GM12878 (cell line): ENCODE data around the gene SPG7. TPM values are rescaled to one million over a fixed set of nuclear protein-coding genes. Genes with fewer than 3 reads are reported as not detected.

ENCODE experiments used
- ATAC-seq: fragments of 200-7000 bp; cut with Tn5 transposase; 3 replicates; pipeline ENCODE4 v1.9.1; 2020; ENCODE audit warnings: mild to moderate bottlenecking, moderate library complexity
- BruUV-seq: library from RNA; stranded (reverse); fragments of 400-500 nt; replicated peaks from 2 replicates; lab custom pipeline; 2021; lab: Mats Ljungman, UMichigan
- CTCF ChIA-PET: fragments of 300-600 bp; sonication (Branson Sonifier 250); formaldehyde crosslinking; extraction: SDS; loops from one replicate; lab custom pipeline; 2021; ENCODE audit warnings: inconsistent platforms; lab: Yijun Ruan, JAX
- POLR2A ChIA-PET: fragments of 350-600 bp; formaldehyde crosslinking; extraction: SDS; loops from one replicate; lab custom pipeline; 2021; ENCODE audit warnings: inconsistent platforms; lab: Charles Lee
- RAD21 ChIA-PET: fragments of 300-600 bp; sonication (Branson Sonifier 250); formaldehyde crosslinking; loops from one replicate; lab custom pipeline; 2023; ENCODE audit warnings: antibody characterized with exemption; ENCODE audit not compliant: unreplicated experiment; lab: Charles Lee
- SMC1A ChIA-PET: fragments of 300-600 bp; sonication (Branson Sonifier 250); formaldehyde crosslinking; loops from one replicate; lab custom pipeline; 2023; ENCODE audit not compliant: unreplicated experiment, uncharacterized antibody; lab: Charles Lee
- DNase-seq: peaks from one replicate; pipeline ENCODE4 v3.0.0-alpha.2; 2011; ENCODE audit warnings: low read depth, low spot score
- FAIRE-seq: peaks from 3 replicates; lab custom pipeline; 2011; peaks lifted over from hg19 to GRCh38; lab: Jason Lieb, UNC
- H2AFZ ChIP-seq: 2 replicates; pipeline ENCODE4 v1.6.0; 2011; ENCODE audit warnings: low read depth, low read length, control low read depth; ENCODE audit not compliant: control insufficient read depth
- H3K27ac ChIP-seq: 2 replicates; pipeline ENCODE4 v1.5.1; 2011; ENCODE audit warnings: control low read depth; ENCODE audit not compliant: control insufficient read depth, insufficient read depth
- H3K27me3 ChIP-seq, 2 experiments: replicated peaks in 1 of 2; 2 replicates each; pipeline versions ENCODE4 v1.6.0 to v1.6.1; 2011; ENCODE audit warnings: low read length in 1 of 2; ENCODE audit not compliant: control insufficient read depth in 2 of 2, insufficient read depth in 2 of 2
- H3K36me3 ChIP-seq, 2 experiments: 2 replicates each; pipeline ENCODE4 v1.5.1; 2011; ENCODE audit warnings: low read length in 1 of 2; ENCODE audit not compliant: control insufficient read depth in 2 of 2, insufficient read depth in 2 of 2
- H3K4me1 ChIP-seq: 2 replicates; pipeline ENCODE4 v1.6.1; 2011; ENCODE audit warnings: mild to moderate bottlenecking, low read length, moderate library complexity, mixed read lengths; ENCODE audit not compliant: control insufficient read depth, insufficient read depth
- H3K4me2 ChIP-seq: 2 replicates; pipeline ENCODE4 v1.6.0; 2011; ENCODE audit warnings: control low read depth; ENCODE audit not compliant: control insufficient read depth, insufficient read depth
- H3K4me3 ChIP-seq: fragments of 200-600 bp; sonication (generic); 2 replicates; pipeline ENCODE4 v1.5.1; 2016
- H3K79me2 ChIP-seq: 2 replicates; pipeline ENCODE4 v1.6.0; 2011; ENCODE audit warnings: low read length; ENCODE audit not compliant: control insufficient read depth, insufficient read depth
- H3K9ac ChIP-seq: 2 replicates; pipeline ENCODE4 v1.8.0; 2011; ENCODE audit warnings: low read length, control low read depth, mixed read lengths; ENCODE audit not compliant: control insufficient read depth, insufficient read depth
- H3K9me3 ChIP-seq: replicated peaks from 3 replicates; pipeline ENCODE4 v1.5.1; 2011; ENCODE audit warnings: mild to moderate bottlenecking, low read length; ENCODE audit not compliant: control insufficient read depth, insufficient read depth
- H4K20me1 ChIP-seq: 2 replicates; pipeline ENCODE4 v1.6.0; 2011; ENCODE audit not compliant: control insufficient read depth, insufficient read depth
- BCL11A ChIP-seq: IDR thresholded peaks from 2 replicates; pipeline ENCODE4 v1.6.1; 2011; ENCODE audit warnings: low read depth, low read length
- CBFB ChIP-seq: IDR thresholded peaks from 2 replicates; pipeline ENCODE4 v1.6.1; 2016; ENCODE audit warnings: antibody characterized with exemption, low read depth
- IKZF1 ChIP-seq: fragments of 450-650 bp; conservative IDR thresholded peaks from 2 replicates; pipeline ENCODE4 v1.6.1; 2017; ENCODE audit warnings: antibody characterized with exemption, mild to moderate bottlenecking
- JUND ChIP-seq: IDR thresholded peaks from 2 replicates; pipeline ENCODE4 v1.6.1; 2012; ENCODE audit warnings: low read depth, mild to moderate bottlenecking, low read length, improper control_type of control experiment, moderate library complexity
- NRF1 ChIP-seq: conservative IDR thresholded peaks from 2 replicates; pipeline ENCODE4 v1.6.1; 2011; ENCODE audit warnings: mild to moderate bottlenecking, low read depth, low read length, improper control_type of control experiment
- PRDM15 ChIP-seq: fragments of 450-650 bp; formaldehyde crosslinking; IDR thresholded peaks from 2 replicates; pipeline ENCODE4 v1.4.0; 2020; ENCODE audit warnings: mild to moderate bottlenecking, moderate library complexity
- RBBP5 ChIP-seq: fragments of 200-600 bp; sonication (generic); conservative IDR thresholded peaks from 2 replicates; pipeline ENCODE4 v1.6.1; 2016
- SMAD1 ChIP-seq: fragments of 450-650 bp; IDR thresholded peaks from 2 replicates; pipeline ENCODE4 v1.6.1; 2018; ENCODE audit warnings: mild to moderate bottlenecking, low read depth; ENCODE audit not compliant: partially characterized antibody
- TAF1 ChIP-seq: IDR thresholded peaks from 2 replicates; pipeline ENCODE4 v1.6.1; 2011; ENCODE audit warnings: mild to moderate bottlenecking, low read depth, low read length, borderline replicate concordance
- WGBS: methylation state at CpG from one replicate; pipeline ENCODE4 v1.1.6; 2016; ENCODE audit warnings: low lambda C conversion rate; ENCODE audit not compliant: insufficient replicate concordance, insufficient coverage; ENCODE audit errors: missing lambda C conversion rate; 5-methylcytosine and 5-hydroxymethylcytosine counted together
- in situ Hi-C: fragments of 300-500 bp; cut with MboI; formaldehyde crosslinking; loops from 9 replicates; pipeline ENCODE4 v1.14.3; 2018; ENCODE audit warnings: mixed read lengths
- intact Hi-C: fragments of 100-400 bp; cut with micrococcal nuclease; formaldehyde crosslinking; loops from one replicate; pipeline ENCODE4 v1.14.2; 2022; ENCODE audit not compliant: unreplicated experiment
- polyA plus RNA-seq, 11 experiments: library from polyadenylated mRNA; depleted of rRNA in 4 of 11; unstranded in 6 of 11; stranded (reverse) in 5 of 11; fragments of >200 nt; fragmentation: Nextera tagmentation in 4 of 11; fragmentation: Illumina TruSeq in 1 of 11; extraction: Ambion mirVana in 4 of 11; extraction: Trizol in 1 of 11; gene quantifications; 1 replicate in 1 of 11; 2 replicates in 10 of 11; pipeline versions ENCODE4 v1.2.1 to v1.2.3, GENCODE V29; 2011 to 2016; ENCODE audit warnings: inconsistent platforms in 2 of 11, missing spikeins in 2 of 11, low read depth in 1 of 11
- total RNA-seq, 4 experiments: library from RNA; depleted of rRNA in 3 of 4; stranded (reverse); fragments of >200 nt in 3 of 4; fragmentation: Illumina TruSeq in 1 of 4; extraction: Trizol in 1 of 4; gene quantifications; 2 replicates each; pipeline versions ENCODE4 v1.2.1 to v1.2.3, GENCODE V29; 2013 to 2021
- TF ChIP-seq, protein P1 (sequence below): fragments of 450-650 bp; IDR thresholded peaks from 2 replicates; pipeline ENCODE4 v1.6.1; 2016; ENCODE audit warnings: mild to moderate bottlenecking
- TF ChIP-seq, protein P2 (sequence below): IDR thresholded peaks from 2 replicates; pipeline ENCODE4 v1.6.1; 2011; ENCODE audit warnings: mild to moderate bottlenecking, low read depth, low read length, moderate library complexity; ENCODE audit not compliant: insufficient replicate concordance
- TF ChIP-seq, protein P3 (sequence below): fragments of 450-650 bp; IDR thresholded peaks from 2 replicates; pipeline ENCODE4 v1.6.1; 2017; ENCODE audit warnings: borderline replicate concordance

SPG7 gene
- total and polyA plus RNA-seq, 10 of the 15 experiments (the other 5 are each of a cell fraction or from before 2014, with no cell fraction given) = 5.9 to 75.9 (median 52.5) TPM

- no peak for TF ChIP-seq PRDM15 (CRISPR knock-in tag)
- TF ChIP-seq, protein P1, sequence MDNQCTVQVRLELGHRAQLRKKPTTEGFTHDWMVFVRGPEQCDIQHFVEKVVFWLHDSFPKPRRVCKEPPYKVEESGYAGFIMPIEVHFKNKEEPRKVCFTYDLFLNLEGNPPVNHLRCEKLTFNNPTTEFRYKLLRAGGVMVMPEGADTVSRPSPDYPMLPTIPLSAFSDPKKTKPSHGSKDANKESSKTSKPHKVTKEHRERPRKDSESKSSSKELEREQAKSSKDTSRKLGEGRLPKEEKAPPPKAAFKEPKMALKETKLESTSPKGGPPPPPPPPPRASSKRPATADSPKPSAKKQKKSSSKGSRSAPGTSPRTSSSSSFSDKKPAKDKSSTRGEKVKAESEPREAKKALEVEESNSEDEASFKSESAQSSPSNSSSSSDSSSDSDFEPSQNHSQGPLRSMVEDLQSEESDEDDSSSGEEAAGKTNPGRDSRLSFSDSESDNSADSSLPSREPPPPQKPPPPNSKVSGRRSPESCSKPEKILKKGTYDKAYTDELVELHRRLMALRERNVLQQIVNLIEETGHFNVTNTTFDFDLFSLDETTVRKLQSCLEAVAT = no peak
Measured at GRCh38 chr16:89596957-89597649, 88.9 kb downstream of the SPG7 start (continued).

GRCh38 chr16:89598199-89598598 lies 90.0 kb downstream of the SPG7 start:
- H3K4me1 ChIP-seq = no peaks in the 10 kb centered on the region
- ChIA-PET CTCF (no interaction called here), POLR2A (no interaction called here), SMC1A (no interaction called here), RAD21 (no interaction called here)
- 29% methylated on average over 9 of the region's 14 CpGs for WGBS
- no peak overlapping the region for H3K4me2 ChIP-seq
- no peaks in the 10 kb centered on the region; a peak in 1 of 4 replicates for H3K36me3 ChIP-seq
- no peaks in the 10 kb centered on the region for H3K79me2 ChIP-seq
- H2AFZ ChIP-seq = no peak overlapping the region
- no peaks in the 10 kb centered on the region for H3K27me3 ChIP-seq
- no TSS peak for BruUV-seq
- no peak overlapping the region for H3K27ac ChIP-seq
- H3K9ac ChIP-seq = no peak overlapping the region
- no peak for ATAC-seq
- no peak for DNase-seq
- in situ Hi-C loops = no loop called here
- no peak for FAIRE-seq
- no peak overlapping the region for H3K4me3 ChIP-seq
- intact Hi-C loops = no loop called here
- no peaks in the 10 kb centered on the region for H4K20me1 ChIP-seq
- no peak for TF ChIP-seq CBFB
- no peak for TF ChIP-seq RBBP5
- TF ChIP-seq SMAD1 = no peak
- TF ChIP-seq BCL11A = no peak
- TF ChIP-seq, protein P2, sequence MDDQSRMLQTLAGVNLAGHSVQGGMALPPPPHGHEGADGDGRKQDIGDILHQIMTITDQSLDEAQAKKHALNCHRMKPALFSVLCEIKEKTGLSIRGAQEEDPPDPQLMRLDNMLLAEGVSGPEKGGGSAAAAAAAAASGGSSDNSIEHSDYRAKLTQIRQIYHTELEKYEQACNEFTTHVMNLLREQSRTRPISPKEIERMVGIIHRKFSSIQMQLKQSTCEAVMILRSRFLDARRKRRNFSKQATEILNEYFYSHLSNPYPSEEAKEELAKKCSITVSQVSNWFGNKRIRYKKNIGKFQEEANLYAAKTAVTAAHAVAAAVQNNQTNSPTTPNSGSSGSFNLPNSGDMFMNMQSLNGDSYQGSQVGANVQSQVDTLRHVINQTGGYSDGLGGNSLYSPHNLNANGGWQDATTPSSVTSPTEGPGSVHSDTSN = no peak
- TF ChIP-seq NRF1 = no peak
- TF ChIP-seq JUND = no peak
- TF ChIP-seq, protein P3, sequence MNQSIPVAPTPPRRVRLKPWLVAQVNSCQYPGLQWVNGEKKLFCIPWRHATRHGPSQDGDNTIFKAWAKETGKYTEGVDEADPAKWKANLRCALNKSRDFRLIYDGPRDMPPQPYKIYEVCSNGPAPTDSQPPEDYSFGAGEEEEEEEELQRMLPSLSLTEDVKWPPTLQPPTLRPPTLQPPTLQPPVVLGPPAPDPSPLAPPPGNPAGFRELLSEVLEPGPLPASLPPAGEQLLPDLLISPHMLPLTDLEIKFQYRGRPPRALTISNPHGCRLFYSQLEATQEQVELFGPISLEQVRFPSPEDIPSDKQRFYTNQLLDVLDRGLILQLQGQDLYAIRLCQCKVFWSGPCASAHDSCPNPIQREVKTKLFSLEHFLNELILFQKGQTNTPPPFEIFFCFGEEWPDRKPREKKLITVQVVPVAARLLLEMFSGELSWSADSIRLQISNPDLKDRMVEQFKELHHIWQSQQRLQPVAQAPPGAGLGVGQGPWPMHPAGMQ = no peak
- TF ChIP-seq TAF1 = no peak
- no peak for TF ChIP-seq IKZF1
- TF ChIP-seq, all 136 proteins: peak for 0
- no peaks in the 10 kb centered on the region for H3K9me3 ChIP-seq
